ENCODE measurements around the gene KCNQ1. TPM values are rescaled to one million over a fixed set of nuclear protein-coding genes. Genes with fewer than 3 reads are reported as not detected.

The KCNQ1 gene
- total and polyA plus RNA-seq, 9 of the 15 experiments (the other 6 are each of a cell fraction or from before 2014, with no cell fraction given) = 0.44 TPM; not detected in 8

DNA sequence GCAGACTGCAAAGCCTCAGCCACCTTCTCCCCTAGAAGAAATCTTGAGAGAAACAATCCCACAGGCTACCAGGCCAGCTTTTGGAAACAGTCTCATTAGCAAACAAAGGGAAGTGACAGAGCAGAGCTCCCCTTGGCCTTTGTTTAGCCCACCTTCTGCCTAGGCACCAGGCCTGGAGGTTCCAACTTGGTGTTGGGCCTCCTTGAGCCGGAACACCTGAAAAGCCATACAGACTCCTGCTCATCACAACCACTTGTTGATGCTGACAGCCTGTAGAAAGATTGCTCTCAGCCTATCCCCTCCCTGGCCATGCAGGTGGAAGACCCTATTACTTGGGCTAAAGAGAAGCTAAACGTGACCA lies 228.4 kb downstream of the KCNQ1 start:
- H3K27ac ChIP-seq (ENCODE audit: extremely low read depth, low read depth, low read length) = no peak overlapping the region
- FAIRE-seq = no peak
- in situ Hi-C loops (cut with MboI) (no loop called here), intact Hi-C loops (cut with micrococcal nuclease) (no loop called here)
- no peak for DNase-seq (ENCODE audit: extremely low read depth in 1 of 4, low spot score in 3 of 4)
- H3K4me1 ChIP-seq (replicated peaks in 1 of 2; ENCODE audit: control insufficient read depth in 2 of 2, insufficient read depth in 2 of 2, low read length in 2 of 2) = peaks cover 0 to 8% of the 10 kb centered on the region in 2 experiments; a peak in 1 of 5 replicates
- ChIA-PET POLR2A (interaction anchor here (0.7 to 1.2 kb wide), 2 partner anchors 13 to 31 kb away, joined by 3 to 4 read pairs; no protein-coding TSS in a partner anchor), CTCF (ENCODE audit: low intra/inter-chr PET ratio) (no interaction called here)
- H3K4me3 ChIP-seq = no peak overlapping the region
- TF ChIP-seq POLR2H (tag; IDR thresholded peaks at IDR 0.05; ENCODE audit: low read depth) (no peak), RB1 (IDR thresholded peaks at IDR 0.05; ENCODE audit: low read depth) (no peak), NR4A1 (CRISPR knock-in tag; IDR thresholded peaks at IDR 0.05) (no peak), NR4A1 (tag; IDR thresholded peaks at IDR 0.05) (no peak), KDM1A (IDR thresholded peaks at IDR 0.05) (no peak), ZNF561 (CRISPR knock-in tag; conservative IDR thresholded peaks at IDR 0.05) (no peak), FOXP1 (CRISPR knock-in tag; IDR thresholded peaks at IDR 0.05) (no peak), BRD9 (IDR thresholded peaks at IDR 0.05; ENCODE audit: low read depth, partially characterized antibody) (no peak), SMARCB1 (IDR thresholded peaks at IDR 0.05; ENCODE audit: insufficient read length, low read depth) (no peak), BHLHE40 (IDR thresholded peaks at IDR 0.05; ENCODE audit: low read length) (no peak), BACH1 (tag; IDR thresholded peaks at IDR 0.05) (no peak)
- no peak overlapping the region for H3K4me2 ChIP-seq (ENCODE audit: insufficient read depth, low read length)
- peaks cover 51% of the 10 kb centered on the region for H3K36me3 ChIP-seq (ENCODE audit: control insufficient read depth, insufficient read depth, low read length)
- peaks cover 4% of the 10 kb centered on the region for H3K9me1 ChIP-seq (ENCODE audit: control insufficient read depth, insufficient read depth, low read length)
- no peak for ATAC-seq
- peaks cover 37% of the 10 kb centered on the region for H3K79me2 ChIP-seq (ENCODE audit: control insufficient read depth, insufficient read depth, low read length)
- no peaks in the 10 kb centered on the region for H3K27me3 ChIP-seq (ENCODE audit: control insufficient read depth in 2 of 2, insufficient read depth in 2 of 2, low read length in 2 of 2)
- H3K9ac ChIP-seq (ENCODE audit: insufficient read depth in 1 of 2, low read depth in 2 of 2, low read length in 2 of 2) = no peak overlapping the region
- no peak overlapping the region for H2AFZ ChIP-seq (ENCODE audit: low read depth, low read length)
- H3K9me3 ChIP-seq (replicated peaks; ENCODE audit: control insufficient read depth, insufficient read depth, low read depth, low read length) = no peaks in the 10 kb centered on the region
- 72% methylated on average over 2 of the region's 2 CpGs for WGBS (ENCODE audit: insufficient coverage, low coverage, missing lambda C conversion rate)
- no TSS peak for BruUV-seq (replicated peaks)
- H4K20me1 ChIP-seq (replicated peaks; ENCODE audit: control insufficient read depth, insufficient read depth, low read length) = peaks cover 9% of the 10 kb centered on the region; the same call in 1 of the 2 replicates
